Right cardiac atrium (tissue), 5 donors: Measurements from ENCODE around the gene TMEM145. TPM values are rescaled to one million over a fixed set of nuclear protein-coding genes. Genes with fewer than 3 reads are reported as not detected.

Experiments
- ATAC-seq, 2 donors: fragments of 200-7000 bp; cut with Tn5 transposase; one replicate each; pipeline versions ENCODE4 v1.8.0 to v1.9.1; 2020; ENCODE audit warnings: moderate library complexity in 2 of 2, mild to moderate bottlenecking in 1 of 2
- DNase-seq, 3 donors: peaks; one replicate each; pipeline ENCODE4 v3.0.0-alpha.2; 2020
- H3K27ac ChIP-seq: one replicate; pipeline ENCODE4 v1.5.1; 2013; ENCODE audit warnings: mild to moderate bottlenecking, low read length, control low read depth, moderate library complexity
- H3K27me3 ChIP-seq: one replicate; pipeline ENCODE4 v1.6.1; 2013; ENCODE audit not compliant: control insufficient read depth, insufficient read depth
- H3K4me1 ChIP-seq: one replicate; pipeline ENCODE4 v1.6.1; 2013; ENCODE audit warnings: low read length; ENCODE audit not compliant: control insufficient read depth, insufficient read depth
- H3K4me3 ChIP-seq: one replicate; pipeline ENCODE4 v1.5.1; 2013; ENCODE audit warnings: low read length, control low read depth
- H3K9me3 ChIP-seq: one replicate; pipeline ENCODE4 v1.6.1; 2013; ENCODE audit warnings: low read length; ENCODE audit not compliant: control insufficient read depth
- WGBS: extraction: QIAGEN DNeasy Blood & Tissue Kit; methylation state at CpG from one replicate; pipeline ENCODE4 v1.1.7; 2013; 5-methylcytosine and 5-hydroxymethylcytosine counted together
- intact Hi-C, 4 donors: fragments of 100-400 bp; cut with DNase I; formaldehyde crosslinking; loops; one replicate each; pipeline versions ENCODE4 v1.11.0 to v1.14.0; 2022 to 2023
- polyA plus RNA-seq: library from polyadenylated mRNA; stranded (reverse); fragments of 200-250 nt; gene quantifications from one replicate; pipeline ENCODE4 v1.2.3, GENCODE V29; 2013
- total RNA-seq, 4 donors: library from RNA; stranded (reverse); fragmentation: NEBNext Ultra II Directional; extraction: Animal tissue kit (Norgen Biotek cat#: 25700); gene quantifications; one replicate each; pipeline ENCODE4 v1.2.1, GENCODE V29; 2021
- donor health status: healthy with polysubstance abuse.
- donor health status: DM: no; HTN: yes; CAD: no.
- donor health status: DM: no; HTN: no; CAD: no.
- donor health status: DM: no; HTN: yes; CAD: no; lungs with severe emphysema.
- donor health status: DM: yes; HTN: yes; CAD: no.

Gene TMEM145
- total and polyA plus RNA-seq, 5 donors: 0.41 to 1.6 (median 1.0) TPM

DNA sequence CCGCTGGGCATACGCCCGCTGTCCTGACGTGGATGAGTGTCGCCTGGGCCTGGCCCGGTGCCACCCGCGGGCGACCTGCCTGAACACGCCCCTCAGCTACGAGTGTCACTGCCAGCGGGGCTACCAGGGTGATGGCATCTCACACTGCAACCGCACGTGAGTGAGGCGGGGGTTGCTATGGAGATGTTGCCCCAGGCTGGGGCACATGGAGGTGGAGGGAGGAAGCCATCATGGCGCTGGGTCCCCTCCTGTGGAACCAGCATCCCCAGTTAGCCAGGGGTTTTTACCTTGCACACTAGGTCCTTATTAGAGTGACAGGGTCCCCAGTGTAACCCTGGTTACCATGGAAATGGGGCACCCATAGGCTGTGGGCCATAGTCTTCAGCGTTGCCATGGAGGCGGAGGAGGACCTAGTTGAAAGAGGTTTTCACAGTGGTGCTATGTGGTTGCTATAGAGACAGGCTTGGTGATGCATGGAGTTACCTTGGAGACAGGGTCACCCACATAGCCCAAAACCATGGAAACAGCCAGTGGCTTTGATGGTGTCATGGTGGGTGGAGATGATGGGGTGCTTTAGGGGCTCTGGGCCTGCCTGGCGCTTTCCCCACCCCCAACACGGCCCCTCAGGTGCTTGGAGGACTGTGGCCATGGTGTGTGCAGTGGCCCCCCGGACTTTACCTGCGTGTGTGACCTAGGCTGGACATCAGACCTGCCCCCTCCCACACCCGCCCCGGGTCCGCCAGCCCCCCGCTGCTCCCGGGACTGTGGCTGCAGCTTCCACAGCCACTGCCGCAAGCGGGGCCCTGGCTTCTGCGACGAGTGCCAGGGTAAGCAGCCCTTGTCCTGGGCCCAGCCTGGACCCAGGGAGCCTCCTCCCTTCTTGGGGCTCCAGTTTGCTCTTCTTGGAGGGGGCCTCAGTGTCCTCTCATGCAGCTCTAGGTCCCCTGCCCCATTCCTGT is 39.5 kb downstream of the TMEM145 start:
- 89% methylated on average over 31 of the region's 31 CpGs for WGBS
- DNase-seq (no peak), ATAC-seq (no peak)
- Histone ChIP-seq H3K27ac (no peak overlapping the region), H3K27me3 (no peaks in the 10 kb centered on the region), H3K4me1 (no peaks in the 10 kb centered on the region), H3K9me3 (no peaks in the 10 kb centered on the region), H3K4me3 (no peak overlapping the region)
- intact Hi-C loops: no loop called here

DNA sequence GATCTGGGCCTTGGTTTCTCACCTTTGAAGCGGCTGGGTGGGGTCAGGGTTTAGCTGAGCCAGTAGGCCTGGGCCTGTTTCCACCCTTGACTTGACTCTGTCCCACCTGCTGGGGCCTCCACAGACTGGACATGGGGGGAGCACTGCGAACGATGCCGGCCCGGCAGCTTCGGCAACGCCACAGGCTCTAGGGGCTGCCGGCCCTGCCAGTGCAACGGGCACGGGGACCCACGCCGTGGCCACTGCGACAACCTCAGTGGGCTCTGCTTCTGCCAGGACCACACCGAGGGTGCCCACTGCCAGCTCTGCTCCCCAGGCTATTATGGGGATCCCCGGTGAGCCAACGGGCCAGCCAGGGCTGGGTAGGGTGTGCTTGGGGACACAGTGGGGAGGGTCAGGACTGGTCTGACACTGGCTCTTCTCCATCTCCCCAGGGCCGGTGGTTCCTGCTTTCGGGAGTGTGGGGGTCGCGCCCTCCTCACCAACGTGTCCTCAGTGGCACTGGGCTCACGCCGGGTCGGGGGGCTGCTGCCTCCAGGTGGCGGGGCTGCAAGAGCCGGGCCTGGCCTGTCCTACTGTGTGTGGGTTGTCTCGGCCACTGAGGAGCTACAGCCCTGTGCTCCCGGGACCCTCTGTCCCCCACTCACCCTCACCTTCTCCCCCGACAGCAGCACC is 40.4 kb downstream of the TMEM145 start:
- H3K9me3 ChIP-seq: no peaks in the 10 kb centered on the region
- intact Hi-C loops: no loop called here
- H3K4me3 ChIP-seq: no peak overlapping the region
- ATAC-seq (no peak), DNase-seq (no peak)
- 95% methylated on average over 29 of the region's 29 CpGs for WGBS
- H3K4me1 ChIP-seq: no peaks in the 10 kb centered on the region
- no peak overlapping the region for H3K27ac ChIP-seq
- H3K27me3 ChIP-seq: no peaks in the 10 kb centered on the region

DNA sequence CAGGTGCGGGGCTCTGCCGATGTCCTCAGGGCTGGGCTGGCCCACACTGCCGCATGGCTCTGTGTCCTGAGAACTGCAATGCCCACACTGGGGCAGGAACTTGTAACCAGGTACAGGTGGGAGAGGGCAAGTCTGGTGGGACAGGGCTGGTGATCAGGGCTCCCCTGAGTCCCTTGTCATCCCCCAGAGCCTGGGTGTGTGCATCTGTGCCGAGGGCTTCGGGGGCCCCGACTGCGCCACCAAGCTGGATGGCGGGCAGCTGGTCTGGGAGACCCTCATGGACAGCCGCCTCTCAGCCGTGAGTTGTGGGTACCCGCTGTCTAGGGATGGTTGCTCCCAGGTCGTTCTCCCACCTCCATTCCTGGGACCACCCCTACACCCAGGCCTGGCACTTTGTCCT is 42.8 kb downstream of the TMEM145 start:
- intact Hi-C loops: no loop called here
- no peaks in the 10 kb centered on the region for H3K27me3 ChIP-seq
- no peaks in the 10 kb centered on the region for H3K9me3 ChIP-seq
- no peak overlapping the region for H3K27ac ChIP-seq
- no peak overlapping the region for H3K4me3 ChIP-seq
- H3K4me1 ChIP-seq: no peaks in the 10 kb centered on the region
- WGBS: 92% methylated on average over 12 of the region's 12 CpGs
- no peak for ATAC-seq
- peak in 1 of 3 donors; percentile 11 for DNase-seq

GRCh38 chr19:42356686-42357085 is 43.6 kb downstream of the TMEM145 start:
- WGBS: 98% methylated on average over 15 of the region's 15 CpGs
- intact Hi-C loops: no loop called here
- Histone ChIP-seq H3K4me3 (no peak overlapping the region), H3K9me3 (no peaks in the 10 kb centered on the region), H3K27me3 (no peaks in the 10 kb centered on the region), H3K4me1 (no peaks in the 10 kb centered on the region), H3K27ac (no peak overlapping the region)
- DNase-seq (peak in 1 of 3 donors; percentile 28), ATAC-seq (no peak)

- Histone ChIP-seq H3K9me3 (no peaks in the 10 kb centered on the region), H3K4me3 (no peak overlapping the region), H3K27me3 (no peaks in the 10 kb centered on the region), H3K27ac (no peak overlapping the region), H3K4me1 (no peaks in the 10 kb centered on the region)
- no peak for ATAC-seq
- peak in 2 of 3 donors; percentile 21 to 65 for DNase-seq
- WGBS: 92% methylated on average over 12 of the region's 12 CpGs
- intact Hi-C loops: no loop called here
Observed at GRCh38 chr19:42357290-42357689, 44.2 kb downstream of the TMEM145 start.

DNA sequence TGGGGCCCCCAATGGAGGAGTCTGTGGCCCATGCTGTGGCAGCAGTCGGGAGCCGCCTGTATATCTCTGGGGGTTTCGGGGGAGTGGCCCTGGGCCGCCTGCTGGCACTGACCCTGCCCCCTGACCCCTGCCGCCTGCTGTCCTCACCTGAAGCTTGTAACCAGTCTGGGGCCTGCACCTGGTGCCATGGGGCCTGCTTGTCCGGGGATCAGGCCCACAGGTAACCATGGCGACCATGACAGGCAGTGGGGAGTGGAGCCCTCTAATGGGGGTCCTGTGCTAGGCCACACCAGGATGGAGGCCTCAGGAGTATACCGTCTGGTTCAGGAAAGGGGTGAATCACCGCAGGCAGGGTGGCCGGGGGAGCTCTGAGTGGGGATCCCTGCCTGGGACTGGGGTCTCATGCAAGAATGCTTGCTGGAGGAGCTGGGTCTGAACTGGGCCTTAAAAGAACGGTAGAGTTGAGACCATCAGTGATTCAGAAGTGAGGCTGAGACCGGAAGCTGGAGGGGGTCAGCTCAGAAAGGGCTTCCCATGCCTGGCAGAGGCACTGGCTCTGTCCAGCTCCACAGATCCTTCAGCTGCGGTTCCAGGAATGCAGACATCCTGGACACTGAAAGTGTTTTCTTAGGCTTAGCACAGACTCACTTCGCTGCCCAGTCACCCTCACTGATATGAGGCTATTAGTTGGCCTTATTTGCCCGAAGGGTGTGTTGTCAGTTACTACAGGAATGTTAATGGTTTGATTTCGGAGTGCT is 47.9 kb downstream of the TMEM145 start:
- intact Hi-C loops: no loop called here
- no peak overlapping the region for H3K4me3 ChIP-seq
- H3K27me3 ChIP-seq: no peaks in the 10 kb centered on the region
- peaks cover 1% of the 10 kb centered on the region for H3K9me3 ChIP-seq
- DNase-seq (peak in 1 of 3 donors; percentile 51), ATAC-seq (no peak)
- no peaks in the 10 kb centered on the region for H3K4me1 ChIP-seq
- 78% methylated on average over 16 of the region's 16 CpGs for WGBS
- no peak overlapping the region for H3K27ac ChIP-seq

GRCh38 chr19:42361545-42361910 is 48.4 kb downstream of the TMEM145 start:
- Histone ChIP-seq H3K9me3 (peaks cover 1% of the 10 kb centered on the region), H3K4me1 (no peaks in the 10 kb centered on the region), H3K4me3 (no peak overlapping the region), H3K27me3 (no peaks in the 10 kb centered on the region), H3K27ac (no peak overlapping the region)
- ATAC-seq (no peak), DNase-seq (no peak)
- intact Hi-C loops: no loop called here
- 91% methylated on average over 7 of the region's 7 CpGs for WGBS

DNA sequence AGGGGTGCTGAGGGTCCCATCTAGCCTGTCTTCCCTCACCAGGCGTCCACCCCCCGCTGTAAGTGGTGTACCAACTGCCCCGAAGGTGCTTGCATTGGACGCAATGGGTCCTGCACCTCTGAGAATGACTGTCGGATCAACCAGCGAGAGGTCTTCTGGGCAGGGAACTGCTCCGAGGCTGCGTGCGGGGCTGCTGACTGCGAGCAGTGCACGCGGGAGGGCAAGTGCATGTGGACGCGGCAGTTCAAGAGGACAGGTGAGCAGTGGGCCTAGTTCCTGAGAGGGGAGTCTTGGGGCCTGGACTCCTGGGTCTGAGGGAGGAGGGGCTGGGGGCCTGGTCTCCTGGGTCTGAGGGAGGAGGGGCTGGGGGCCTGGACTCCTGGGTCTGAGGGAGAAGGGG is 49.2 kb downstream of the TMEM145 start:
- ATAC-seq (no peak), DNase-seq (no peak)
- Histone ChIP-seq H3K4me3 (no peak overlapping the region), H3K27me3 (no peaks in the 10 kb centered on the region), H3K27ac (no peak overlapping the region), H3K4me1 (no peaks in the 10 kb centered on the region), H3K9me3 (peaks cover 1% of the 10 kb centered on the region)
- 95% methylated on average over 14 of the region's 14 CpGs for WGBS
- intact Hi-C loops: no loop called here

- H3K4me1 ChIP-seq: no peaks in the 10 kb centered on the region
- no peak for ATAC-seq
Observed at GRCh38 chr19:42362891-42363440, 49.9 kb downstream of the TMEM145 start.

GRCh38 chr19:42363614-42364346 is 50.7 kb downstream of the TMEM145 start:
- ATAC-seq (no peak), DNase-seq (no peak)
- intact Hi-C loops: no loop called here
- WGBS: 83% methylated on average over 17 of the region's 17 CpGs
- no peaks in the 10 kb centered on the region for H3K27me3 ChIP-seq
- H3K27ac ChIP-seq: no peak overlapping the region
- H3K4me1 ChIP-seq: no peaks in the 10 kb centered on the region
- H3K9me3 ChIP-seq: peaks cover 1% of the 10 kb centered on the region
- H3K4me3 ChIP-seq: no peak overlapping the region

More at GRCh38 chr19:42362891-42363440, 49.9 kb downstream of the TMEM145 start:
- DNase-seq: peak in 2 of 3 donors; percentile 27 to 61
- H3K27ac ChIP-seq: no peak overlapping the region
- no peaks in the 10 kb centered on the region for H3K27me3 ChIP-seq
- intact Hi-C loops: no loop called here
- WGBS: 93% methylated on average over 13 of the region's 13 CpGs
- no peak overlapping the region for H3K4me3 ChIP-seq
- peaks cover 1% of the 10 kb centered on the region for H3K9me3 ChIP-seq
